WERI-Rb-1 (cell line): ENCODE data around the gene FIGNL2.

Experiments used
- DNase-seq: peaks from one replicate; pipeline ENCODE4 v3.0.0-alpha.2; 2020
- H3K27ac ChIP-seq: fragments of 250-450 bp; sonication (Bioruptor Pico); 2 replicates; pipeline ENCODE4 v1.5.1; 2020; ENCODE audit warnings: mild to moderate bottlenecking, moderate library complexity
- H3K27me3 ChIP-seq: fragments of 250-450 bp; sonication (Bioruptor Pico); 2 replicates; pipeline ENCODE4 v1.5.1; 2021; ENCODE audit warnings: mild to moderate bottlenecking, low read depth, moderate library complexity; ENCODE audit not compliant: insufficient read depth, severe bottlenecking
- H3K36me3 ChIP-seq: fragments of 250-450 bp; sonication (Bioruptor Pico); 2 replicates; pipeline ENCODE4 v1.5.1; 2020; ENCODE audit warnings: mild to moderate bottlenecking, moderate library complexity
- H3K4me3 ChIP-seq: 2 replicates; pipeline ENCODE4 v1.5.1; 2011; ENCODE audit warnings: low read depth, mild to moderate bottlenecking, control low read depth, low read length
- H3K9me3 ChIP-seq: fragments of 250-450 bp; sonication (Bioruptor Pico); 2 replicates; pipeline ENCODE4 v1.5.1; 2021; ENCODE audit warnings: mild to moderate bottlenecking, moderate library complexity; ENCODE audit not compliant: severe bottlenecking
- CTCF ChIP-seq: IDR thresholded peaks from 2 replicates; pipeline ENCODE4 v1.5.1; 2011; ENCODE audit warnings: low read depth, mild to moderate bottlenecking, control low read depth, inconsistent platforms, low read length

The FIGNL2 gene

GRCh38 chr12:51829641-51830040 lies 18.9 kb downstream of the FIGNL2 start:
- DNase-seq, result no peak
- Histone ChIP-seq H3K27ac (no peak overlapping the region), H3K27me3 (no peaks in the 10 kb centered on the region), H3K36me3 (no peaks in the 10 kb centered on the region), H3K9me3 (no peaks in the 10 kb centered on the region), H3K4me3 (no peak overlapping the region)
- TF ChIP-seq CTCF, result no peak

GRCh38 chr12:51829011-51829481 lies 19.5 kb downstream of the FIGNL2 start:
- no peaks in the 10 kb centered on the region for H3K9me3 ChIP-seq
- H3K27me3 ChIP-seq, result no peaks in the 10 kb centered on the region
- H3K36me3 ChIP-seq, result no peaks in the 10 kb centered on the region
- no peak for TF ChIP-seq CTCF
- DNase-seq, result no peak
- H3K4me3 ChIP-seq, result no peak overlapping the region
- no peak overlapping the region for H3K27ac ChIP-seq

GRCh38 chr12:51827925-51828818 lies 20.3 kb downstream of the FIGNL2 start:
- Histone ChIP-seq H3K9me3 (no peaks in the 10 kb centered on the region), H3K27me3 (no peaks in the 10 kb centered on the region), H3K4me3 (no peak overlapping the region), H3K36me3 (no peaks in the 10 kb centered on the region), H3K27ac (no peak overlapping the region)
- DNase-seq, result no peak
- TF ChIP-seq CTCF, result no peak

GRCh38 chr12:51826881-51827280 lies 21.6 kb downstream of the FIGNL2 start:
- DNase-seq, result no peak
- Histone ChIP-seq H3K9me3 (no peaks in the 10 kb centered on the region), H3K36me3 (no peaks in the 10 kb centered on the region), H3K27me3 (no peaks in the 10 kb centered on the region), H3K4me3 (no peak overlapping the region), H3K27ac (no peak overlapping the region)
- no peak for TF ChIP-seq CTCF

- no peak for TF ChIP-seq CTCF
- Histone ChIP-seq H3K4me3 (no peak overlapping the region), H3K27ac (no peak overlapping the region), H3K27me3 (no peaks in the 10 kb centered on the region), H3K36me3 (no peaks in the 10 kb centered on the region), H3K9me3 (no peaks in the 10 kb centered on the region)
- DNase-seq, result no peak
These were observed 23.3 kb downstream of the FIGNL2 start for GRCh38 chr12:51825216-51825615.
